ENCODE measurements around the gene CAPS.

GRCh38 chr19:5955636-5955935 lies 41.5 kb downstream of the CAPS start:
- no peak for TF ChIP-seq CTCF (IDR thresholded peaks at IDR 0.05; ENCODE audit: borderline replicate concordance, extremely low read depth, low read length, poor library complexity, severe bottlenecking)
- no peak for TF ChIP-seq EZH2 (IDR thresholded peaks at IDR 0.05; ENCODE audit: borderline replicate concordance, low read depth, low read length, severe bottlenecking)

Measured in DND-41 (cell line).